Measurements from ENCODE around the gene ETHE1.
A peak's percentile ranks its signal among the peaks of the same experiment; 100 is the strongest.

- TF ChIP-seq SAP30 (IDR thresholded peaks at IDR 0.05; ENCODE audit: insufficient read depth, insufficient replicate concordance, low read length) (peak; percentile 24), EZH2 (IDR thresholded peaks at IDR 0.05; ENCODE audit: low read depth, low read length, severe bottlenecking) (no peak), CTCF (IDR thresholded peaks at IDR 0.05; ENCODE audit: control extremely low read depth in 1 of 3, insufficient read depth in 1 of 3, low read depth in 1 of 3, low read length in 3 of 3) (no peak)
These were observed 64.1 kb downstream of the ETHE1 start for GRCh38 chr19:43462785-43463380.

Measured in H1 (cell line).